HG02938 (cell line): ENCODE results near the gene TANK.
"Not testable (repeated sequence)": the region's sequence is repeated elsewhere in the genome, so short reads cannot be mapped to it uniquely, and the experiment has no call there.

Source experiments
- ATAC-seq: cut with Tn5 transposase; IDR thresholded peaks from one replicate; pipeline ENCODE4 v1.9.1; 2021; ENCODE audit warnings: mild to moderate bottlenecking, moderate library complexity; ENCODE audit not compliant: unreplicated experiment

Gene TANK

GRCh38 chr2:161257123-161257952 lies 97.1 kb downstream of the TANK start:
- no peak for ATAC-seq

GRCh38 chr2:161265874-161266273 lies 105.6 kb downstream of the TANK start:
- ATAC-seq, result no peak

GRCh38 chr2:161269111-161269510 lies 108.9 kb downstream of the TANK start:
- no peak for ATAC-seq

GRCh38 chr2:161273038-161273760 lies 113.0 kb downstream of the TANK start:
- peak; percentile 80 for ATAC-seq

- ATAC-seq, result not testable (repeated sequence)
Measured at GRCh38 chr2:161278564-161279229, 118.5 kb downstream of the TANK start.

GRCh38 chr2:161279230-161279815 lies 119.1 kb downstream of the TANK start:
- ATAC-seq, result not testable (repeated sequence)

- ATAC-seq, result not testable (repeated sequence)
Measured at GRCh38 chr2:161280906-161281323, 120.7 kb downstream of the TANK start.

- not testable (repeated sequence) for ATAC-seq
Measured at GRCh38 chr2:161281615-161282310, 121.5 kb downstream of the TANK start.

GRCh38 chr2:161282311-161282644 lies 122.0 kb downstream of the TANK start:
- ATAC-seq, result not testable (repeated sequence)

GRCh38 chr2:161283926-161284325 lies 123.7 kb downstream of the TANK start:
- no peak for ATAC-seq
